Heart left ventricle (tissue), 13 donors: ENCODE results near the gene PABPN1L.

Experiments
- POLR2A ChIP-seq, 2 donors: fragments of 450-650 bp; IDR thresholded peaks; one replicate each; pipeline ENCODE4 v1.6.1; 2017; ENCODE audit warnings: antibody characterized with exemption in 2 of 2, mild to moderate bottlenecking in 2 of 2, moderate library complexity in 2 of 2
- TF ChIP-seq, protein P1 (sequence below), 12 donors: fragments of 200-600 bp; sonication (generic) in 4 of 12; IDR thresholded peaks; one replicate each; pipeline versions ENCODE4 v1.5.0 to v1.8.0; 2018 to 2022; ENCODE audit warnings: antibody characterized with exemption in 12 of 12, mild to moderate bottlenecking in 5 of 12
- donor health status: ischemic (EF 13 %, LVEDD 7.1; RV severe dilation, severe dysfunction).
- donor health status: DM: no; HTN: yes; CAD: no.
- donor health status: DM: no; HTN: no; CAD: no.
- donor health status: ischemic (EF 25% LVEDD 6.9; RV normal size, moderate dysfunction).
- donor health status: ischemic (EF 25% LVEDD 5.7; RV mildly dilated, moderate dysfunction).
- donor health status: ischemic (EF 35%, LVEDD 5.7; RV mildly dilated, moderate dysfunction).
- donor health status: nonischemic (EF 11% LVEDD 7.7; RV severe dilation, severe dysfunction).
- donor health status: DM: yes; HTN: yes; CAD: no.
- donor health status: PGD.
- donor health status: ischemic (EF 29% LVEDD 5.4; RV normal size, mild dysfunction).
- donor health status: nonischemic (EF 23%, LVEDD 6.1; RV moderate dilation, normal function).

DNA sequence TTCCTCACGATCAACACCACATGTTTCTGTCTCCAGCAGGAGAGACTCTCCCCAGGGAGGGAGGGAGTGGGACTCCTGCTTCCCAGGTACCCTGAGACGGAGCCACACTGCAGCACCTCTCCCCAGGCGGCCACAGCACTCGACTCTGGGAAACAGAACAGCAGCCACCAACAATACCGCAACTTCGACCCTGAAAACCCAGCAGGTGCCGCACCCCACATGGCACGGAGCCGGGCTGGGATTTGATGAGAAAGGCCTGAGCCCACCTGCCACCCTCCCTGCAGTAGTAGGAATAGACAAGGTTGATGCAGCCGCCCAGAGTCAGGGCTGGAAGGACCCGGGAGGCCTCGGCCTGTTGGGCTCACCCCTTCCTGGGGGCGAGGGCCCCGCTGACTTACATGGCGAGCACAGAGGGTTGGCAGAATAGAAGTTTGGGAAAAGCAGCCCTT lies 24.1 kb downstream of the PABPN1L start:
- TF ChIP-seq, protein P1, sequence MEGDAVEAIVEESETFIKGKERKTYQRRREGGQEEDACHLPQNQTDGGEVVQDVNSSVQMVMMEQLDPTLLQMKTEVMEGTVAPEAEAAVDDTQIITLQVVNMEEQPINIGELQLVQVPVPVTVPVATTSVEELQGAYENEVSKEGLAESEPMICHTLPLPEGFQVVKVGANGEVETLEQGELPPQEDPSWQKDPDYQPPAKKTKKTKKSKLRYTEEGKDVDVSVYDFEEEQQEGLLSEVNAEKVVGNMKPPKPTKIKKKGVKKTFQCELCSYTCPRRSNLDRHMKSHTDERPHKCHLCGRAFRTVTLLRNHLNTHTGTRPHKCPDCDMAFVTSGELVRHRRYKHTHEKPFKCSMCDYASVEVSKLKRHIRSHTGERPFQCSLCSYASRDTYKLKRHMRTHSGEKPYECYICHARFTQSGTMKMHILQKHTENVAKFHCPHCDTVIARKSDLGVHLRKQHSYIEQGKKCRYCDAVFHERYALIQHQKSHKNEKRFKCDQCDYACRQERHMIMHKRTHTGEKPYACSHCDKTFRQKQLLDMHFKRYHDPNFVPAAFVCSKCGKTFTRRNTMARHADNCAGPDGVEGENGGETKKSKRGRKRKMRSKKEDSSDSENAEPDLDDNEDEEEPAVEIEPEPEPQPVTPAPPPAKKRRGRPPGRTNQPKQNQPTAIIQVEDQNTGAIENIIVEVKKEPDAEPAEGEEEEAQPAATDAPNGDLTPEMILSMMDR (IDR thresholded peaks at IDR 0.05): no peak
- TF ChIP-seq POLR2A (IDR thresholded peaks at IDR 0.05): no peak
